Gastroesophageal sphincter (tissue), 4 donors: ENCODE results near the gene DGKZ. TPM values are rescaled to one million over a fixed set of nuclear protein-coding genes. Genes with fewer than 3 reads are reported as not detected.

ENCODE experiments used
- ATAC-seq: fragments of 150-250 bp; one replicate; pipeline ENCODE4 v1.9.1; 2016; ENCODE audit warnings: mild to moderate bottlenecking, moderate library complexity
- H3K27ac ChIP-seq, 4 donors: fragments of 200-600 bp; sonication (generic) in 3 of 4; 1 replicate in 3 of 4; 2 replicates in 1 of 4; pipeline ENCODE4 v1.5.1; 2016 to 2019
- H3K27me3 ChIP-seq: fragments of 200-600 bp; sonication (generic); one replicate; pipeline ENCODE4 v1.5.1; 2019
- H3K36me3 ChIP-seq, 2 donors: fragments of 200-600 bp; sonication (generic); one replicate each; pipeline ENCODE4 v1.5.1; 2019; ENCODE audit warnings: control low read depth in 1 of 2
- H3K4me1 ChIP-seq, 3 donors: fragments of 200-600 bp; sonication (generic); 1 replicate in 2 of 3; 2 replicates in 1 of 3; pipeline ENCODE4 v1.5.1; 2016 to 2019; ENCODE audit warnings: control low read depth in 2 of 3
- H3K4me3 ChIP-seq, 2 donors: fragments of 200-600 bp; sonication (generic); one replicate each; pipeline ENCODE4 v1.5.1; 2019; ENCODE audit warnings: mild to moderate bottlenecking in 1 of 2, moderate library complexity in 1 of 2
- H3K9me3 ChIP-seq, 3 donors: fragments of 200-600 bp; sonication (generic); one replicate each; pipeline ENCODE4 v1.5.1; 2017 to 2019; ENCODE audit warnings: control low read depth in 2 of 3
- CTCF ChIP-seq, 4 experiments: fragments of 200-600 bp in 2 of 4; fragments of 450-650 bp in 2 of 4; sonication (generic) in 1 of 4; IDR thresholded peaks; one replicate each; pipeline ENCODE4 v1.5.1; 2017 to 2019; ENCODE audit warnings: antibody characterized with exemption in 4 of 4, mild to moderate bottlenecking in 2 of 4, moderate library complexity in 2 of 4
- EP300 ChIP-seq: sonication (generic); formaldehyde crosslinking; IDR thresholded peaks from one replicate; pipeline ENCODE4 v1.6.1; 2017; ENCODE audit warnings: antibody characterized with exemption, mild to moderate bottlenecking
- POLR2A ChIP-seq, 2 donors: fragments of 450-650 bp; IDR thresholded peaks; one replicate each; pipeline ENCODE4 v1.6.1; 2017; ENCODE audit warnings: antibody characterized with exemption in 2 of 2, mild to moderate bottlenecking in 2 of 2, moderate library complexity in 1 of 2
- POLR2AphosphoS5 ChIP-seq: sonication (generic); formaldehyde crosslinking; IDR thresholded peaks from one replicate; pipeline ENCODE4 v1.6.1; 2017; ENCODE audit warnings: antibody characterized with exemption
- WGBS, 2 donors: methylation state at CpG; one replicate each; pipeline ENCODE4 v1.1.5; 2018; ENCODE audit warnings: low coverage in 1 of 2; 5-methylcytosine and 5-hydroxymethylcytosine counted together
- total RNA-seq, 4 donors: library from RNA; depleted of rRNA; stranded (reverse); fragments of >200 nt; gene quantifications; one replicate each; pipeline ENCODE4 v1.1.0, GENCODE V29; 2016

The DGKZ gene
- total RNA-seq, 4 donors from 2014 or later: 39.2 to 78.8 (median 46.5) TPM

GRCh38 chr11:46373787-46374740, 26.8 kb downstream of the DGKZ start:
- ATAC-seq: no peak
- H3K36me3 ChIP-seq: peaks cover 0 to 90% of the 10 kb centered on the region in 2 donors

GRCh38 chr11:46374815-46375214, 27.6 kb downstream of the DGKZ start:
- Histone ChIP-seq H3K9me3 (no peaks in the 10 kb centered on the region), H3K27ac (no peak overlapping the region), H3K36me3 (peaks cover 0 to 84% of the 10 kb centered on the region in 2 donors), H3K4me3 (no peak overlapping the region), H3K27me3 (no peaks in the 10 kb centered on the region), H3K4me1 (peaks cover 0 to 6% (median 0%) of the 10 kb centered on the region in 3 donors)
- WGBS, 2 donors: 87 to 91% methylated on average over 2 to 4 of the region's 15 CpGs
- TF ChIP-seq POLR2AphosphoS5: no peak
- TF ChIP-seq POLR2A (IDR thresholded peaks at IDR 0.05): no peak
- TF ChIP-seq EP300: no peak
- no peak for TF ChIP-seq CTCF (IDR thresholded peaks at IDR 0.05)
- no peak for ATAC-seq

More at GRCh38 chr11:46373787-46374740, 26.8 kb downstream of the DGKZ start:
- Histone ChIP-seq H3K27me3 (no peaks in the 10 kb centered on the region), H3K9me3 (no peaks in the 10 kb centered on the region), H3K4me3 (no peak overlapping the region), H3K27ac (no peak overlapping the region), H3K4me1 (peaks cover 0 to 6% (median 0%) of the 10 kb centered on the region in 3 donors)
- 86 to 100% methylated on average over 1 to 9 of the region's 30 CpGs for WGBS, 2 donors
- TF ChIP-seq CTCF (IDR thresholded peaks at IDR 0.05) (no peak), POLR2A (IDR thresholded peaks at IDR 0.05) (no peak), POLR2AphosphoS5 (no peak), EP300 (no peak)

- TF ChIP-seq POLR2A (IDR thresholded peaks at IDR 0.05): no peak
- TF ChIP-seq EP300: no peak
- TF ChIP-seq CTCF (IDR thresholded peaks at IDR 0.05): no peak
- TF ChIP-seq POLR2AphosphoS5: no peak
- Histone ChIP-seq H3K9me3 (no peaks in the 10 kb centered on the region), H3K27me3 (peaks cover 1% of the 10 kb centered on the region), H3K4me1 (peaks cover 0 to 13% (median 0%) of the 10 kb centered on the region in 3 donors), H3K4me3 (no peak overlapping the region), H3K36me3 (peaks cover 0 to 77% of the 10 kb centered on the region in 2 donors), H3K27ac (no peak overlapping the region)
- no peak for ATAC-seq
- WGBS, 2 donors: 40 to 93% methylated on average over 2 to 6 of the region's 38 CpGs
These were observed 28.3 kb downstream of the DGKZ start for GRCh38 chr11:46375392-46376101.

- Histone ChIP-seq H3K36me3 (peaks cover 0 to 68% of the 10 kb centered on the region in 2 donors), H3K27me3 (peaks cover 10% of the 10 kb centered on the region), H3K27ac (no peak overlapping the region), H3K4me3 (no peak overlapping the region), H3K4me1 (peaks cover 0 to 22% (median 0%) of the 10 kb centered on the region in 3 donors), H3K9me3 (no peaks in the 10 kb centered on the region)
- WGBS, 2 donors: 72% methylated on average over 12 of the region's 19 CpGs; no CpG with 5 or more reads in 1 of the 2 donors
- ATAC-seq: no peak
- TF ChIP-seq EP300: no peak
- no peak for TF ChIP-seq POLR2A (IDR thresholded peaks at IDR 0.05)
- no peak for TF ChIP-seq CTCF (IDR thresholded peaks at IDR 0.05)
- TF ChIP-seq POLR2AphosphoS5: no peak
These were observed 29.2 kb downstream of the DGKZ start for GRCh38 chr11:46376258-46377050.
